Mononuclear cell (primary cell): ENCODE data around the gene SKAP1. TPM values are rescaled to one million over a fixed set of nuclear protein-coding genes. Genes with fewer than 3 reads are reported as not detected.

Source experiments
- H3K27me3 ChIP-seq: 2 replicates; pipeline ENCODE4 v1.6.0; 2011; ENCODE audit warnings: low read length, control low read depth; ENCODE audit not compliant: insufficient read depth
- H3K4me1 ChIP-seq: 2 replicates; pipeline ENCODE4 v1.5.1; 2011; ENCODE audit warnings: mild to moderate bottlenecking, low read length, control low read depth; ENCODE audit not compliant: insufficient read depth
- H3K4me3 ChIP-seq: 2 replicates; pipeline ENCODE4 v1.5.1; 2011; ENCODE audit warnings: mild to moderate bottlenecking, low read length, moderate library complexity
- H3K9me3 ChIP-seq: 2 replicates; pipeline ENCODE4 v1.5.1; 2011; ENCODE audit warnings: low read depth, mild to moderate bottlenecking, control low read depth, low read length
- total RNA-seq: library from RNA; depleted of rRNA; stranded (reverse); fragments of >200 nt; gene quantifications from one replicate; pipeline ENCODE4 v1.2.3, GENCODE V29; 2012

Gene SKAP1
- total RNA-seq, 1 donor, result 40.1 TPM

DNA sequence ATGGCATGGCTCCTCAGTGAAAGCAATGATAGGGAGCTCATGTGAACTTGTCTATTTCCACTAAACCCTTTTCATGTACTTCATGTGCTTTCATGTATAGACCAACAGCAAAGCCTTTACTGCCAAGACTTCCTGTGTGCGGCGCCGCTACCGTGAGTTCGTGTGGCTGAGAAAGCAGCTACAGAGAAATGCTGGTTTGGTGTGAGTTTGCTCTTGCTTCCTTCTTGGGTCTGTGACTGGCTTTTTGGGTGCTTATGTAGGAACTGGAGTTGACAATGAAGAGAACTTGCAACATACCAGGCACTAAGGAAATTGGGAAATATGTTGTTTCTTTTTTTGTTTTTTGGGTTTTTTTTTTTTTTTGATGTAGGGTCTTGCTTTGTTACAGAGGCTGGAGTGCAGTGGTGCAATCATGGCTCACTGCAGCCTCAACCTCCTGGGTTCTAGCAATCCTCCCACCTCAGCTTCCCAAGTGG is 316.8 kb downstream of the SKAP1 start:
- H3K9me3 ChIP-seq, result no peaks in the 10 kb centered on the region
- H3K27me3 ChIP-seq, result no peaks in the 10 kb centered on the region
- H3K4me1 ChIP-seq, result peaks cover 72% of the 10 kb centered on the region
- H3K4me3 ChIP-seq, result no peak overlapping the region

DNA sequence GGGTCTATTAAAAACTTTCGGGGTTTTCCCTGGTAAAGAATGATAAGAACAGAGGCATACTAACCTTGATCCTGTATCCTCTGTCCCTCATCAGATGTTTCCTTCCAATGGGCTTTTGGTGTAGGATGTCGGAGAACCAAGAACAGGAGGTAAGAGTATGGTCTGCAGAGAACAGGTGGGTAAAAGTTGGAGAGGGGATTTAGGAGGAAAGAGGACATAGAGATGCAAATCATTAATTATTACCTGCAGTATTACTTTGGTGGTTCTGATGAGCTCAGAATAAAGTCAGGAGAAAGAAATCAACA is 318.1 kb downstream of the SKAP1 start:
- H3K4me3 ChIP-seq, result no peak overlapping the region
- no peaks in the 10 kb centered on the region for H3K27me3 ChIP-seq
- no peaks in the 10 kb centered on the region for H3K9me3 ChIP-seq
- peaks cover 78% of the 10 kb centered on the region for H3K4me1 ChIP-seq

DNA sequence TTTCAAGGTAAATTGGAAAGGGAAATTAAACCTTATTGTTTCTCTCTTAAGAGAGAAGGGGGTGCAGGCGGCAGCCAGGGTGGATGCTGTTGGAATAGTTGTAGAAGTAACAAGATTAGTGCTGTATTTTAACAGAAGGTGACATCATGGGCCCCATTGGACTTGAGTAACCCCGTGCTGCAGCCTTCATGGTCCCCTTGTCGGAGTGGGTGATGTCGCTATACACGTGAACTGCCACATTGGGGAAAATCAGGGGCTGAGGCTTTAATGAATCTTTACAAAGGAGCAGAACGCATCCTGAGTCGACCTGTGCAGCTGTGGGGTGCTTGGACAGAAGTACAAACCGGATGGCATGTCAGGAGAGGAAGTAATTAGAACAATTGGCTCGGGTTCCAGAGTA is 319.3 kb downstream of the SKAP1 start:
- Histone ChIP-seq H3K27me3 (no peaks in the 10 kb centered on the region), H3K4me3 (no peak overlapping the region), H3K4me1 (peaks cover 82% of the 10 kb centered on the region)

DNA sequence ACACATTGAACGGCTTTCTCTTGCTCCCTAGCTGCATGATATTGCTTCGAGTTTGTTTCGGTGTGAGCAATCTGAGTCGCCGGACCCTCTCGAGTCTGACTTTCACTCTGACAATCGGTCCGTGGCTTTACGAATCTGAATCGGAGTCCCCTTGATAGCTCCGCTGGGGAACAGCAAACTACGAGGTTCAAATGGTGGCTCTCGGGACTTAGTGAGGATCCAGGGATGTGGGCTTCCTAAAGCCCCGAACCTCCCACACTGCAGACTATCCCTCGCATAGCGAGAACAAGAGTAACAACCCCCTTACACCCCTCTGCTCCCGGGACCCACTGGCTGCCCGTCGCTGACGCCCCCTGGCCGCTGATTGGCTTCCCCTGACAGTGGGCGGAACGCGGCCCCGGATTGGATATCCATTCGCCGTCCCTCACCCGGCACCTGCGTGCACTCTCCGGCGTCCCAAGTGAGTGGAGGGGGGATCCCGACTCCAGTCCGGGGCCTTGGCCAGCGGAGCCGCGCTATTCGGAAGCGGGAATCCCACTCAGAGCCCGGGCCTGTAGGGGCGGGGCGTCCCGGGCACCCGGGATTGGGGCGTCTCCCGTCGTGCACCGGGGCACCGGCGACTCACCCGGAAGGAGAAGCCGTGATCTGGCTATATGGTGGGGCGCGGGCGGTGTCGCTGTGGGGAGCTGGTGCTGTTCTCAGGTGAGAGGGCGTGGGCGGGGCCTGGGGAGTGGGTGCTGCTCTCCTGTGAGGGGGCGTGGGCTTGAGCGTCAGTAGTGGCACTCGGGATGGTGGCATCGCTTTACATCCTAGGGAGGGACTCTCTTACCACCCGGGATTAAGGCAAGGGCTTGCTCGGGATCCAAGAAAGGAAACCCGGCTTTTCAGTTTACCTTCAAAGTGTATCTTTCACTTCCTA is 322.6 kb downstream of the SKAP1 start, which contains the start of gene SNX11:
TSS of gene SNX11 (plus strand) at position 630 of the 919 bp plus-strand sequence. CDS start 4,278 bp downstream, outside the sequence.
- H3K4me3 ChIP-seq, result peak within 1 kb of the TSS; percentile 96
- no peaks in the 10 kb centered on the region for H3K27me3 ChIP-seq
- peaks cover 83% of the 10 kb centered on the region for H3K4me1 ChIP-seq
- no peaks in the 10 kb centered on the region for H3K9me3 ChIP-seq

More for the DNA sequence above, 319.3 kb downstream of the SKAP1 start:
- no peaks in the 10 kb centered on the region for H3K9me3 ChIP-seq

DNA sequence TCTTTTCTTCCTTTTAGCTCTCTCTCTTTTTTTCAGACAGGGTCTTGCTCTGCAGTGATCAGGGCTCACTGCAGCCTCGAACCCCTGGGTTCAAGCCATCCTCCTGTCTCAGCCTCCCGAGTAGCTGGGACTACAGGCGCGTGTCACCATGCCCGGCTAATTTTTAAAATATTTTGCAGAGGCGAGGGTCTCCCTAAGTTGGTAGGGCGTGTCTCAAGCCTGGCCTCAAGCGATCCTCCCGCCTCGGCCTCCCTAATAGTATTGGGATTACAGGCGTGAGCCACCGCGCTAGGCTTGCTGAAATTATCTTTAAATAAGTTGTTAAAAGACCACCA is 323.2 kb downstream of the SKAP1 start:
- H3K27me3 ChIP-seq, result no peaks in the 10 kb centered on the region
- peaks cover 83% of the 10 kb centered on the region for H3K4me1 ChIP-seq
- peak overlapping the region; percentile 96 for H3K4me3 ChIP-seq
- no peaks in the 10 kb centered on the region for H3K9me3 ChIP-seq

- Histone ChIP-seq H3K4me3 (no peak overlapping the region), H3K9me3 (no peaks in the 10 kb centered on the region), H3K4me1 (peaks cover 79% of the 10 kb centered on the region)
Measured at GRCh38 chr17:48104440-48104839, 325.6 kb downstream of the SKAP1 start.

GRCh38 chr17:48102798-48103715 is 327.0 kb downstream of the SKAP1 start:
- H3K9me3 ChIP-seq, result no peaks in the 10 kb centered on the region
- no peaks in the 10 kb centered on the region for H3K27me3 ChIP-seq
- no peak overlapping the region for H3K4me3 ChIP-seq
- peaks cover 65% of the 10 kb centered on the region for H3K4me1 ChIP-seq

More at GRCh38 chr17:48104440-48104839, 325.6 kb downstream of the SKAP1 start:
- H3K27me3 ChIP-seq, result no peaks in the 10 kb centered on the region

DNA sequence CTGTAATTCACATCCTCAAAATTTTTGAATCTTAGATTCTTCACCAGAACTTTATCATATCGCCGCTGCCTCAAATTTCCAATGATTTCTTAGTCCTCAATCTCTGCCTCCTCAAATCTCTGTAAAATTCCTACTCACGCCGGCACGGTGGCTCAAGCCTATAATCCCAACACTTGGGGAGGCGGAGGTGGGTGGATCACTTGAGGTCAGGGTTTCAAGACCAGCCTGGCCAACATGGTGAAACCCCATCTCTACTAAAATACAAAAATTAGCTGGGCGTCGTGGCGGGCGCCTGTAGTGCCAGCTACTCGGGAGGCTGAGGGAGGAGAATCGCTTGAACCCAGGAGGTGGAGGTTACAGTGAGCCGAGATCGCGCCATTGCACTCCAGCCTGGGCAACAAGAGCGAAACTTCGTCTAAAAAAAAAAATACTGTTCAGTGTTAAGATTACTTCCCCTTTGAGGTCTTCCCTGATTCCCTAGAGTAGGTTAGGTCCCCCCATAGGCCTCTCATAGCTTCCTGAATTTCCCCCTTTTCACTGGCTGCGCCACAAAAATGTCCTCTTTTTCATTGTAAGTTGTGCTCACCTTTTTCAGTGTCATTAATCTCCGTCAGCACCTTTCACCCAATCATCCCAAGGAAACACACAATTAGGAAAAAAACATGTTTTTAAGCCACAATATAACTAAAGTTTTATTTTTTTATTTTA is 327.8 kb downstream of the SKAP1 start:
- Histone ChIP-seq H3K4me3 (no peak overlapping the region), H3K4me1 (peaks cover 64% of the 10 kb centered on the region), H3K27me3 (no peaks in the 10 kb centered on the region), H3K9me3 (no peaks in the 10 kb centered on the region)

- Histone ChIP-seq H3K27me3 (no peaks in the 10 kb centered on the region), H3K4me3 (peak within 1 kb of the TSS; percentile 72), H3K4me1 (peaks cover 54% of the 10 kb centered on the region), H3K9me3 (no peaks in the 10 kb centered on the region)
Measured at GRCh38 chr17:48101012-48101720, 328.8 kb downstream of the SKAP1 start, which contains the start of gene CBX1. CBX1 (minus strand) TSS chr17:48101478; CDS start chr17:48077004, 24,474 bp downstream.

DNA sequence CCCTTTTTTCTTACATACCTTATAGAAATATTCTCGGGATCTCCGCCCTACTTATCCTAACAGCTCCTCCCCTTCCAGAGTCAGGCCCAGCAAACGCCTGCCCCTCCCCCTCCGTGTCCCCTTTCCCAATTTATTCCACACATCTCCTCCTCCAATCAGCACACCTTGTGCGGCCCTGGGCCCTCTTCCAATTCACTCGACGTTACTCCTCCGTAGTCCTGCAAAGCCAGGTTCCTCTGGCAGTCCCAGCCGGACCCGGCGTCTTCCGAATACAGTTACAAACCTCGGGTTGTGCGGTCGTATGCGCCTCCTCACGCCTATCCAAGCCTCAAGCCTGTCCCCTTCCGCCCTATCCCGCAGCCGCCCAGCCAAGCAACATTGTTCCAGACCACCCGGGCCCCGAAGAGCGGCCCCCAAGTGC is 329.4 kb downstream of the SKAP1 start:
- Histone ChIP-seq H3K9me3 (no peaks in the 10 kb centered on the region), H3K4me1 (peaks cover 50% of the 10 kb centered on the region), H3K4me3 (peak overlapping the region; percentile 72), H3K27me3 (no peaks in the 10 kb centered on the region)

DNA sequence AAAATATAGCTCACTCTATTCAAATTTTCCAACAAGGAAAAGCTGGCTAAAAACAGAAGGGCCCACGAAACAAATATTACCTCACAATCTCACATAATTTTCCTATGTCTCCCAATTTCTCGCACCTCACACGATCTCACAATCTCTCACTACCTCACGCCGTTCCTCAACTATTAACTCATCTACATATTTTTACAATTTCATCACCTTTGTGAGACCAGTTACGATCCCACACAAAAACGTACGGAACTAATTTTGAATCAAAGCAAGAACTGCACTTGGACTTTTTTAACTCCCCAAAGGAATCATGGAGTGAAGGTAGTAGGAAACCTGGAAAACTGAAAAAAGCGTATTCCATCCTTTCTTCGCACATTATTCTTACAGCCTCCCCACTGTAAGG is 329.9 kb downstream of the SKAP1 start:
- Histone ChIP-seq H3K4me3 (no peak overlapping the region), H3K9me3 (no peaks in the 10 kb centered on the region), H3K27me3 (no peaks in the 10 kb centered on the region), H3K4me1 (peaks cover 50% of the 10 kb centered on the region)

GRCh38 chr17:48095611-48096010 is 334.4 kb downstream of the SKAP1 start:
- Histone ChIP-seq H3K27me3 (no peaks in the 10 kb centered on the region), H3K4me3 (no peak overlapping the region), H3K4me1 (peaks cover 12% of the 10 kb centered on the region), H3K9me3 (no peaks in the 10 kb centered on the region)

DNA sequence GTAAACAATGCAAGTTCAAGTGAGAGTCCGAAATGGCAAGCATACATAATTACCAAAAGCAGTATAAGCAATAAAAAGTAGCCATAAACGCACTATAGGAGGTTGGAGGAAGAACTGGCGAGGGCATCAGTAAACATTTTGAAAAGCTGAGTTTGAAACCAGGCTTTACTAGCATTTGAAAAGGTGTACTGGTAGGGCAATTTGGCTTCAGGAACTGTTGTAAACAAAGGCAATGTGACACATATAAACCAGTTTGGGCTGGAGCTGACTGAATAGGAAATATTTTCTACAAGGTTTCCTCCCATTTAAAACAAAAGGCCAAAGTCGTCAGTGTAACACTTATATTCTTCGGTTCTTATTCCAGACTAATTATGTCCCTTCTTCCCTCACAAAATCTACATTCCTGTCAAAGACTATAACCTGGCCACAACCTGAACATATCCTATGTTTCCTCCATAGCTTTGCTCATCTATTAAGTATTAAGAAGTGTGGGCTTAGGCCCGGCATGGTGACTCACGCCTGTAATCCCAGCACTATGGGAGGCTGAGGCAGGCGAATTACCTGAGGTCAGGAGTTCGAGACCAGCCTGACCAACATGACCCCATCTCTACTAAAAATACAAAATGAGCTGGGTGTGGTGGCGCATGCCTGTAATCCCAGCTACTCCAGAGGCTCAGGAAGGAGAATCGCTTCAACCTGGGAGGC is 336.5 kb downstream of the SKAP1 start:
- Histone ChIP-seq H3K4me3 (no peak overlapping the region), H3K9me3 (no peaks in the 10 kb centered on the region), H3K4me1 (no peaks in the 10 kb centered on the region), H3K27me3 (no peaks in the 10 kb centered on the region)
